H1 (cell line): ENCODE measurements around the gene GSG1L. TPM values are rescaled to one million over a fixed set of nuclear protein-coding genes. Genes with fewer than 3 reads are reported as not detected.
"Not testable (repeated sequence)": the region's sequence is repeated elsewhere in the genome, so short reads cannot be mapped to it uniquely, and the experiment has no call there.

ENCODE experiments used
- CTCF ChIA-PET: fragments of 300-600 bp; sonication (Branson Sonifier 250); formaldehyde crosslinking; loops from one replicate; lab custom pipeline; 2021; ENCODE audit not compliant: partially characterized antibody; lab: Charles Lee
- POLR2A ChIA-PET: fragments of 300-600 bp; sonication (Branson Sonifier 250); formaldehyde crosslinking; loops from one replicate; lab custom pipeline; 2021; ENCODE audit warnings: inconsistent platforms; ENCODE audit not compliant: partially characterized antibody; lab: Charles Lee
- DNase-seq, 2 experiments: peaks; one replicate each; pipeline versions ENCODE4 v3.0.0 to v3.0.0-alpha.2; 2010 to 2022; ENCODE audit warnings: low spot score in 2 of 2, low read depth in 1 of 2, mixed read lengths in 1 of 2
- FAIRE-seq: peaks from 2 replicates; lab custom pipeline; 2011; peaks lifted over from hg19 to GRCh38; lab: Jason Lieb, UNC
- H2AFZ ChIP-seq: 2 replicates; pipeline ENCODE4 v1.8.1; 2012; ENCODE audit warnings: low read length, inconsistent platforms
- H2AK5ac ChIP-seq: 2 replicates; pipeline ENCODE4 v1.6.1; 2013; ENCODE audit warnings: low read depth, low read length
- H2BK120ac ChIP-seq: replicated peaks from 2 replicates; pipeline ENCODE3; 2013; ENCODE audit warnings: low read depth, low read length, inconsistent platforms
- H2BK12ac ChIP-seq: 2 replicates; pipeline ENCODE4 v1.6.1; 2013; ENCODE audit warnings: low read depth, low read length
- H2BK15ac ChIP-seq: 2 replicates; pipeline ENCODE4 v1.6.1; 2013; ENCODE audit warnings: low read length
- H2BK20ac ChIP-seq: 2 replicates; pipeline ENCODE4 v1.6.1; 2013; ENCODE audit warnings: low read length
- H2BK5ac ChIP-seq: 2 replicates; pipeline ENCODE4 v1.6.1; 2013; ENCODE audit warnings: low read depth, low read length
- H3K14ac ChIP-seq: 2 replicates; pipeline ENCODE4 v1.6.1; 2013; ENCODE audit warnings: inconsistent platforms; ENCODE audit not compliant: insufficient read length
- H3K18ac ChIP-seq: 2 replicates; pipeline ENCODE4 v1.6.1; 2013; ENCODE audit warnings: low read length; ENCODE audit errors: extremely low read depth
- H3K23ac ChIP-seq: 2 replicates; pipeline ENCODE4 v1.6.1; 2013; ENCODE audit warnings: inconsistent platforms; ENCODE audit not compliant: insufficient read length
- H3K23me2 ChIP-seq: 2 replicates; pipeline ENCODE4 v1.6.1; 2013; ENCODE audit warnings: low read depth, low read length
- H3K27ac ChIP-seq: 2 replicates; pipeline ENCODE4 v1.6.1; 2011; ENCODE audit warnings: low read depth, low read length, inconsistent platforms
- H3K27me3 ChIP-seq, 4 experiments: replicated peaks in 1 of 4; 1 replicate in 1 of 4; 2 replicates in 3 of 4; pipeline versions ENCODE4 v1.6.1 to v1.8.1; 2011 to 2013; ENCODE audit warnings: low read length in 3 of 4, mild to moderate bottlenecking in 3 of 4, inconsistent platforms in 2 of 4, mixed read lengths in 2 of 4, moderate library complexity in 1 of 4; ENCODE audit not compliant: control insufficient read depth in 3 of 4, insufficient read depth in 3 of 4; ENCODE audit errors: extremely low read depth in 1 of 4
- H3K36me3 ChIP-seq, 4 experiments: 2 replicates each; pipeline versions ENCODE4 v1.6.1 to v1.8.1; 2011 to 2013; ENCODE audit warnings: mild to moderate bottlenecking in 4 of 4, low read length in 3 of 4, moderate library complexity in 2 of 4, control low read depth in 1 of 4, inconsistent platforms in 1 of 4; ENCODE audit not compliant: insufficient read depth in 4 of 4, control insufficient read depth in 2 of 4
- H3K4ac ChIP-seq: replicated peaks from 2 replicates; pipeline ENCODE3; 2013; ENCODE audit warnings: low read length, low read depth, mixed read lengths, inconsistent platforms; ENCODE audit not compliant: insufficient read length
- H3K4me1 ChIP-seq, 4 experiments: replicated peaks in 1 of 4; 1 replicate in 1 of 4; 2 replicates in 3 of 4; pipeline versions ENCODE4 v1.6.1 to v1.8.1; 2011 to 2013; ENCODE audit warnings: low read length in 3 of 4, inconsistent platforms in 2 of 4, mixed read lengths in 1 of 4; ENCODE audit not compliant: insufficient read depth in 4 of 4, control insufficient read depth in 3 of 4
- H3K4me2 ChIP-seq, 2 experiments: 2 replicates each; pipeline versions ENCODE4 v1.6.1 to v1.8.1; 2011 to 2013; ENCODE audit warnings: low read depth in 2 of 2, low read length in 2 of 2, control low read depth in 1 of 2, inconsistent platforms in 1 of 2, mild to moderate bottlenecking in 1 of 2; ENCODE audit not compliant: insufficient read depth in 1 of 2
- H3K4me3 ChIP-seq, 4 experiments: fragments of 200-600, 300-600 bp in 1 of 4; sonication (generic), shearing (Covaris generic), sonication (Bioruptor Twin) in 1 of 4; 2 replicates each; pipeline versions ENCODE4 v1.5.1 to v1.8.1; 2011 to 2016; ENCODE audit warnings: low read length in 4 of 4, low read depth in 3 of 4, control low read depth in 2 of 4, inconsistent platforms in 2 of 4, mild to moderate bottlenecking in 2 of 4, mixed read lengths in 1 of 4, moderate library complexity in 1 of 4; ENCODE audit not compliant: insufficient read depth in 2 of 4; ENCODE audit errors: extremely low read depth in 1 of 4
- H3K56ac ChIP-seq: replicated peaks from 2 replicates; pipeline ENCODE3; 2013; ENCODE audit warnings: low read depth, mild to moderate bottlenecking, mixed read lengths, low read length, inconsistent platforms; ENCODE audit not compliant: insufficient read length
- H3K79me1 ChIP-seq: 2 replicates; pipeline ENCODE4 v1.6.1; 2013; ENCODE audit warnings: low read depth, low read length, control low read depth
- H3K79me2 ChIP-seq, 2 experiments: 2 replicates each; pipeline versions ENCODE4 v1.6.1 to v1.8.1; 2012 to 2013; ENCODE audit warnings: low read length in 2 of 2, mild to moderate bottlenecking in 2 of 2, inconsistent platforms in 1 of 2; ENCODE audit not compliant: insufficient read depth in 2 of 2, control insufficient read depth in 1 of 2
- H3K9ac ChIP-seq, 4 experiments: replicated peaks in 1 of 4; 1 replicate in 1 of 4; 2 replicates in 3 of 4; pipeline versions ENCODE4 v1.6.1 to v1.8.1; 2011 to 2013; ENCODE audit warnings: low read depth in 3 of 4, low read length in 3 of 4, control low read depth in 2 of 4, mild to moderate bottlenecking in 2 of 4, moderate library complexity in 2 of 4, inconsistent platforms in 1 of 4; ENCODE audit errors: extremely low read depth in 1 of 4
- H3K9me3 ChIP-seq, 2 experiments: 2 replicates each; pipeline versions ENCODE4 v1.6.1 to v1.8.1; 2012 to 2013; ENCODE audit warnings: mild to moderate bottlenecking in 2 of 2, moderate library complexity in 2 of 2, control low read depth in 1 of 2, inconsistent platforms in 1 of 2, low read depth in 1 of 2, low read length in 1 of 2, mixed read lengths in 1 of 2; ENCODE audit not compliant: insufficient read depth in 2 of 2
- H4K20me1 ChIP-seq, 2 experiments: replicated peaks in 1 of 2; 2 replicates each; pipeline versions ENCODE3 to v1.8.1; 2011 to 2013; ENCODE audit warnings: inconsistent platforms in 2 of 2, low read length in 2 of 2, mild to moderate bottlenecking in 1 of 2; ENCODE audit not compliant: insufficient read depth in 2 of 2, control insufficient read depth in 1 of 2
- H4K5ac ChIP-seq: 2 replicates; pipeline ENCODE4 v1.6.1; 2013; ENCODE audit warnings: low read length, low read depth, mixed read lengths, inconsistent platforms; ENCODE audit not compliant: insufficient read length
- H4K8ac ChIP-seq: 2 replicates; pipeline ENCODE4 v1.8.0; 2013; ENCODE audit warnings: mild to moderate bottlenecking, moderate library complexity, low read length, inconsistent platforms; ENCODE audit not compliant: insufficient read depth; ENCODE audit errors: extremely low read depth
- H4K91ac ChIP-seq: replicated peaks from 2 replicates; pipeline ENCODE3; 2013; ENCODE audit warnings: low read length, mixed read lengths, inconsistent platforms; ENCODE audit not compliant: insufficient read length
- WGBS, 2 experiments: shearing (Covaris generic) in 1 of 2; methylation state at CpG; one replicate each; pipeline versions ENCODE4 v1.1.6 to v1.1.7; 2013 to 2015; ENCODE audit warnings: low lambda C conversion rate in 2 of 2, mixed read lengths in 2 of 2, inconsistent platforms in 1 of 2, low coverage in 1 of 2, missing lambda C conversion rate in 1 of 2; ENCODE audit not compliant: insufficient replicate concordance in 2 of 2, insufficient coverage in 1 of 2, insufficient read length in 1 of 2; ENCODE audit errors: extremely low coverage in 1 of 2, missing lambda C conversion rate in 1 of 2; 5-methylcytosine and 5-hydroxymethylcytosine counted together
- polyA plus RNA-seq, 7 experiments: library from polyadenylated mRNA; depleted of rRNA in 3 of 7; stranded (reverse) in 5 of 7; unstranded in 2 of 7; fragments of >200 nt in 5 of 7; fragments of 200-250 nt in 2 of 7; gene quantifications; 1 replicate in 5 of 7; 2 replicates in 1 of 7; 4 replicates in 1 of 7; pipeline versions ENCODE4 v1.2.1 to v1.2.3, GENCODE V29; 2011 to 2013; ENCODE audit warnings: missing spikeins in 2 of 7, mixed read lengths in 2 of 7
- total RNA-seq: library from RNA; stranded (reverse); fragmentation: NEBNext Ultra II Directional; extraction: Animal tissue kit (Norgen Biotek cat#: 25700); gene quantifications from 2 replicates; pipeline ENCODE4 v1.2.1, GENCODE V29; 2021

GSG1L gene
- total and polyA plus RNA-seq, 2 of the 8 experiments (the other 6 are each of a cell fraction or from before 2014, with no cell fraction given): 0.71 to 1.1 TPM

DNA sequence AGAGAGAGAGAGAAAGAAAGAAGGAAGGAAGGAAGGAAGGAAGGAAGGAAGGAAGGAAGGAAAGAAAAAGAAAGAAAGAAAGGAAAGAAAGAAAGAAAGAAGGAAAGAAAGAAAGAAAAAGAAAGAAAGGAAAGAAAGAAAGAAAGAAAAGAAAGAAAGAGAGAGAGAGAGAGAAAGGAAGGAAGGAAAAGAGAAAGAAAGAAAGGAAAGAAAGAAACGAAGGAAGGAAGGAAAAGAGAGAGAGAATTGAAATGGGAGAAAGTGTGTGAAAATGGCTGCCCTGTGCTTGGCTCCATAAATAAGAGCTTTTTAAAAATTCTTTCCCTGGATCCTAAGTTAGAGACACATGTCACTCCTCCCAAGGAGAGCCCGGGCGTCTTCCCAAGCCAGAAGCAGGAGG, 83.8 kb downstream of the GSG1L start:
- H2BK20ac ChIP-seq, H2AK5ac ChIP-seq, DNase-seq, H2BK5ac ChIP-seq, H2BK120ac ChIP-seq, POLR2A ChIA-PET, H4K8ac ChIP-seq, H3K36me3 ChIP-seq, H4K5ac ChIP-seq, H3K4ac ChIP-seq, H3K23ac ChIP-seq, H3K9me3 ChIP-seq, H3K4me3 ChIP-seq, H3K14ac ChIP-seq, H3K4me1 ChIP-seq, H2BK15ac ChIP-seq, H3K9ac ChIP-seq, H3K56ac ChIP-seq, H3K27ac ChIP-seq, H3K18ac ChIP-seq, H3K79me1 ChIP-seq, H3K27me3 ChIP-seq, H3K79me2 ChIP-seq, FAIRE-seq, H4K20me1 ChIP-seq, H2BK12ac ChIP-seq, H2AFZ ChIP-seq, H3K4me2 ChIP-seq, H4K91ac ChIP-seq, H3K23me2 ChIP-seq: not testable (repeated sequence)
- CTCF ChIA-PET: interaction anchor here (1.0 to 1.4 kb wide), 4 partner anchors 13 to 112 kb away, joined by 3 to 4 read pairs (median 3); no protein-coding TSS in a partner anchor
- 77 to 100% methylated on average over 1 to 3 of the region's 3 CpGs for whole genome bisulfite sequencing, 2 experiments
